NB4 (cell line): ENCODE measurements around the gene C9orf78.

Experiments used
- DNase-seq: peaks from one replicate; pipeline ENCODE4 v3.0.0; 2010; ENCODE audit warnings: low read depth
- H3K4me3 ChIP-seq: one replicate; pipeline ENCODE4 v1.5.1; 2011; ENCODE audit warnings: mild to moderate bottlenecking, low read depth, low read length, moderate library complexity
- MAX ChIP-seq: IDR thresholded peaks from 2 replicates; pipeline ENCODE4 v1.6.1; 2011; ENCODE audit warnings: low read depth, low read length
- MYC ChIP-seq: IDR thresholded peaks from 2 replicates; pipeline ENCODE4 v1.6.1; 2011; ENCODE audit warnings: low read depth, low read length
- POLR2A ChIP-seq: IDR thresholded peaks from 2 replicates; pipeline ENCODE4 v1.6.1; 2011; ENCODE audit warnings: mild to moderate bottlenecking; ENCODE audit not compliant: insufficient read length; ENCODE audit errors: extremely low read depth
- TF ChIP-seq, protein P1 (sequence below): IDR thresholded peaks from one replicate; pipeline ENCODE4 v1.5.1; 2012; ENCODE audit warnings: low read depth, low read length

C9orf78 gene

GRCh38 chr9:129832982-129833381 lies 2.1 kb downstream of the C9orf78 start:
- no peak for TF ChIP-seq MYC
- TF ChIP-seq, protein P1, sequence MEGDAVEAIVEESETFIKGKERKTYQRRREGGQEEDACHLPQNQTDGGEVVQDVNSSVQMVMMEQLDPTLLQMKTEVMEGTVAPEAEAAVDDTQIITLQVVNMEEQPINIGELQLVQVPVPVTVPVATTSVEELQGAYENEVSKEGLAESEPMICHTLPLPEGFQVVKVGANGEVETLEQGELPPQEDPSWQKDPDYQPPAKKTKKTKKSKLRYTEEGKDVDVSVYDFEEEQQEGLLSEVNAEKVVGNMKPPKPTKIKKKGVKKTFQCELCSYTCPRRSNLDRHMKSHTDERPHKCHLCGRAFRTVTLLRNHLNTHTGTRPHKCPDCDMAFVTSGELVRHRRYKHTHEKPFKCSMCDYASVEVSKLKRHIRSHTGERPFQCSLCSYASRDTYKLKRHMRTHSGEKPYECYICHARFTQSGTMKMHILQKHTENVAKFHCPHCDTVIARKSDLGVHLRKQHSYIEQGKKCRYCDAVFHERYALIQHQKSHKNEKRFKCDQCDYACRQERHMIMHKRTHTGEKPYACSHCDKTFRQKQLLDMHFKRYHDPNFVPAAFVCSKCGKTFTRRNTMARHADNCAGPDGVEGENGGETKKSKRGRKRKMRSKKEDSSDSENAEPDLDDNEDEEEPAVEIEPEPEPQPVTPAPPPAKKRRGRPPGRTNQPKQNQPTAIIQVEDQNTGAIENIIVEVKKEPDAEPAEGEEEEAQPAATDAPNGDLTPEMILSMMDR, result no peak
- no peak for TF ChIP-seq MAX
- TF ChIP-seq POLR2A, result no peak
- no peak for DNase-seq
- H3K4me3 ChIP-seq, result no peak overlapping the region

DNA sequence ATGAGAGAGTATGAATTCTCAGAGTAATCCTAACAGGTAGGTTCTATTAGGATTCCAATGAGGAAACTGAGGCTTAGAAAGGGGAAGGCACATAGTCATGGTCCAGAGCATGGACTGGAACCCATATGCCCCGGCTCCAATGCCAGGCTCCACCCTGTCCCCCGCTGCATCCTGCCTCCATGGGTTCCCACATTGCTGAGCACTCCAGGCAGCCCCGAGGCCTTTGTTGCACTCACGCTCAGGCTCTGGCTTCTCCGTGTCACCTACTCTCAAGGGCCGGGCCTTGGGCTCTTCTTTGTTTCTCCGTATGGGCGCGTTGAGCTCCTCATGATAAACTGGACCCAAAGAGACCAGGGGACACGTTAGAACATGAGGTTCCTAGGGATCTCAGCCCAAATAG lies 6.1 kb downstream of the C9orf78 start:
- no peak for DNase-seq
- no peak overlapping the region for H3K4me3 ChIP-seq
- TF ChIP-seq MYC (no peak), MAX (no peak), POLR2A (no peak)
- TF ChIP-seq, protein P1, result no peak

- TF ChIP-seq, protein P1, result no peak
- no peak for TF ChIP-seq POLR2A
- no peak for TF ChIP-seq MYC
- no peak for TF ChIP-seq MAX
- H3K4me3 ChIP-seq, result no peak overlapping the region
- no peak for DNase-seq
Observed at GRCh38 chr9:129828051-129828450, 7.0 kb downstream of the C9orf78 start.

DNA sequence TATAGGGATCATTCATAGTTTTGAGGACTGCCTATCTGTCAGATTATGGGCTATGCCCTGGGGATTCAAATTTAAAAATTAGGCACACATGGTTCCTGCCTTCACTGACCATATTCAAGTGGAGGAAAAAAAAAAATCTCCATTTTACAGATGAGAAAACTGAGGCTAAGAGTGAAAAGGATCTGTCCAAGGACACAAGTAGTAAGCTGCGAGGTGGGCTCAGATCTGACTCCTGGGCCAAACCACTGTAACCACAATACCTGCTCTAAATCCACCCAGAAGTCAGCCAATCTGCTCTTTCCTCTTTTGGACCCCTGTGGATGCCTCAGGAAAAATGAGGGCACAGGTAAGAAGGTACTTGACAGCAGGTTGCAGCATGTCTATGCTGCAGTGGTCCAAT lies 8.3 kb downstream of the C9orf78 start:
- TF ChIP-seq, protein P1, result no peak
- no peak for TF ChIP-seq MYC
- no peak for TF ChIP-seq POLR2A
- no peak for TF ChIP-seq MAX
- DNase-seq, result no peak
- no peak overlapping the region for H3K4me3 ChIP-seq

DNA sequence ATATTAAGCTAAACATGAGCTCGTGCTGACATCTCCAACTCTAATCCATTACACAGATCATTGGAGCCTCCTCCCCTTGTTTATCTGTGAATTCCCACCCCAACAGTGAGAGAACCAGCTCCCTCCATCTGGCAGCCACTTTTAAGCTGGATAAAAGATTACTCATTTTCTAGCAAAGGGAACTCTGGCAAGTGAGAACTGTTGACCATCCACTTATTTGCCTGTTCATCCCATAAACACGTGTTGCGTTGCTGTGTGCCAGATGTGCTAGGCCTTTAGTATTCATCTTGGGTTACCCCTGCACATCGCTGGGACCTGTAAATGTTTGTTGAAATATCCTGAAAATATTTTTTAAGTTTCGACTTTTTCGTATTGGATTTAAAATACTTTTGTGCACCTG lies 8.7 kb downstream of the C9orf78 start:
- no peak overlapping the region for H3K4me3 ChIP-seq
- TF ChIP-seq, protein P1, result no peak
- no peak for TF ChIP-seq MAX
- no peak for TF ChIP-seq POLR2A
- TF ChIP-seq MYC, result no peak
- no peak for DNase-seq

DNA sequence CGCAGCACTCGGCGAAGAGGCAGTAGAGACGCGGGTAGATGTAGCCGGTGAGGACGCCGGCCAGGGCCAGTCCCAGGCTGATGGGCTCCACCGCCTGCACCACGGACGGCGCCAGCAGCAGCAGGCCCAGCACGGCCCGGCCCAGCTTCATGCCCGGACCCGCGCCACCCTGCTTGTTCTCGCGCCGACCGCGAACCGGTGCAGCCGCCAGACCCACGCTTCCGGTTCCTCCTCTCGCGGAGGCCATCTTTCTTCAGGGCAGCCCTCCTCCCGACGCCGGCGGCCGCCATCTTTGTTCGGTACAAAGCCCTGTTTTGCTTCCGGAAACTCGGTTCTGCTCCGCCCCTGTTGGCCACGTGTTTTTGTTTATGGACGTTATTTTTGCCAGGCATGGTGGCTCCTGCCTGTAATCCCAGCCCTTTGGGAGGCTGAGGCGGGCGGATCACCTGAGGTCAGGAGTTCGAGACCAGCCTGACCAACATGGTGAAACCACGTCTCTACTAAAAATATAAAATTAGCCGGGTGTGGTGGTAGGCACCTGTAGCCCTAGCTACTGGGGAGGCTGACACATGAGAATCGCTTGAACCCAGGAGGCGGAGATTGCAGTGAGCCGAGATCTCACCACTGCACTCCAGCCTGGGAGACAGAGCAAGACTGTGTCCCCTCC lies 11.0 kb downstream of the C9orf78 start, which contains the start of gene TOR1A:
Gene TOR1A, minus strand, starts transcription at position 202 of the 667 bp plus-strand sequence. Its CDS starts 51 bp downstream, at position 151.
- TF ChIP-seq, protein P1, result no peak
- peak; percentile 74 for TF ChIP-seq POLR2A
- TF ChIP-seq MYC, result peak; percentile 77
- peak; percentile 98 for TF ChIP-seq MAX
- H3K4me3 ChIP-seq, result peak within 1 kb of the TSS; percentile 83
- peak; percentile 95 for DNase-seq
